ENCODE data around the gene PARD6G.
"Not testable (repeated sequence)": the region's sequence is repeated elsewhere in the genome, so short reads cannot be mapped to it uniquely, and the experiment has no call there.

The PARD6G gene

DNA sequence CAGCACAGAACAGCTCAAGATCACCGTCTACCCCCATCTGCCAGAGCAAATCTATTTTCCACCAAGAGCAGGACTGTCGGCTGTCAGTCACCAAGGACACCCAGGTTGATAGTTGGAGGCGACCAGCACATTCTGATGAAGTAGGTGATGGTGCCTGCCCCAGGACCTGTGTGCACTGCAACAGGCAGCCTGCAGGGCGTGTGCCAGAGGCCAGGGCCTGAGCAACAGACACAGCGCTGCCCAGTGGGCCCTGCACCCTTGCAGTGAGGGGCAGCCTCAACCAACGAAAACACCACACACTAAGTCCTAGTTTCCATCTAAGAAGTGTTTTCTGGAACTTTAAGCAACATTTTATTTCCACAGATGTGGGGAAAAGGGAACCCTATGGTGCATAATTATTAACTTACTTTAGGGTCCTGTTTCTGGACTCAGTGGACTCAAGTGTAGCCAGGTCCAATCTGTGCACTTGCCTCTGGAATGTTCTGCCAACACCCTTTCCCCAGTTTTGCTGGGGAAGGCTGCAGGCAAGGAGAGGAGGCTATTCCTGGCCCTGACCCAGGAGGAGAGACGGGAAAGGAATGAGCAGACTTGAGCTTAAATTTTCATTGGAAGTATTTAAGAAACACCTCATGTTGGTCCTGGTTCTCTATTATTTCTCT is 76.8 kb downstream of the PARD6G start:
- no peak for ATAC-seq

DNA sequence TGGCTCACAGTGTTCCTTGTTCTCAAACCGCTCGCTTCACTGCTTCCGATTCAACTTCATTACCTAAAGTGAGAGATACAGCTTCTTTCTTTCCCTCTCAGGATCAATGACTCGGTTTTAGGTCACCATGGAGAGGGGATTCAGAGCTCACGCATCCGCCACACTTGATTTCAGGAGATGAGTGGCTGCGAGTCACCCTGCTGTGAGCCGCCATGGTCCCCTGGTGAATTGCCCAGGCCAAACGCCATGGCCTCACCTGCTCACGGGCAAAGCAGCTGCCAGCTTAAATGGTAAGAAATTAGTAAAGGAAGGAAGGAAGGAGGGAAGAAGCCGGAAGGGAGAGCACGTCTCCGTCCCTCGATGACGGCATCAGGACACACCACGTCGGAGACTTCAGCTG is 77.7 kb downstream of the PARD6G start:
- ATAC-seq = no peak

DNA sequence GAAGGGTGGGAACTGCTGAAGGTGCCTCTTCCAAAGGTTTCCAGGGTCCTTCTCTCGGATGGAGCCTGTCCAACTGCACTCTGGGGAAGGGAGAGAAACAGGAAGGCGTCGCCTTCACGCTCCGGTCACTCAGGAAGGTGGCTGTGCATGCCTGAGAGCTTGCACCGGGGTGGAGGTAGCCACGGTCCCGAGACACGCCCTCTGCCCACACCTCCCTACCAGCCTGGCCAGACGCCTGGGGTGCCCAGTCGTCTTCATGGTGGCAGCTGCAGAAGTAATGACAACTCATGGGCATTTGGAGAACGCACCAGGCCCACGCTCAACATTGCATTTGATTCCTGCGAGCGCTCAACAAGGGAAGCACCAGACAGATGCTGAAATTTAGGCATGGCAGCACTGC is 78.3 kb downstream of the PARD6G start:
- no peak for ATAC-seq

DNA sequence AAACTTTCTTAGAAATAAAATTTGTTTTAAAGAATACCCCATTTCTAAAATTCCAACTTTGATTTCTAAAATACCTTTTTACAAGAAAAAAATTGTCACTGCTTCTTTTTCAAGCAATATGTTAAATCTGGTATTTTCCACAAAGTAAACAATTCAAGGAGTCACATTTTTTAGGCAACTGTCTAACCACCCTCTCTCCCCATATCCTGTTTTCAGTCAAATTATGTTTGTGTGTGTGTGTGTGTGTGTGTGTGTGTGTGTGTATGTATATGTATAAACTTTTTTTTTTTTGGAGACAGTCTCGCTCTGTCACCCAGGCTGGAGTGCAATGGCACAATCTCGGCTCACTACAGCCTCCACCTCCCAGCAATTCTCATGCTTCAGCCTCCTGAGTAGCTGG is 79.0 kb downstream of the PARD6G start:
- no peak for ATAC-seq

DNA sequence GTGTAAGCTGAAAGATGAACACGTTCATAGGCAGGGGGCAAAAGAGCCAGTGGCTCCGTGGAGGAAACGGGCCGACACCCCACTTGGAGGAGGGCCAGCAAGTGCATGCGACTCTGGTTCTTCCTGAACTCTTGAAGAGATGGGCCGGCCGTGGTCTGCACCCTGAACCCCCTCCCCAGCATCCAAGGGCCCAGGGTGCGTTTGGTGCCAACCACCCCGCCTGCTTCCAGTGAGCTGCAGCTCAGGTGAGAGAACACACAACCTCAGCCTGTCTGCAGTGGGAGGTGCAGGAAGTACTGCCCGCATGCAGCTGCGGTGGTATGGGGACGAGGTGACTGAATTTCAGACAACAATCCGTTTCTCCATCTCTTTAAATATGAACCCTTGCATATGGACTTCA is 79.4 kb downstream of the PARD6G start:
- ATAC-seq = no peak

DNA sequence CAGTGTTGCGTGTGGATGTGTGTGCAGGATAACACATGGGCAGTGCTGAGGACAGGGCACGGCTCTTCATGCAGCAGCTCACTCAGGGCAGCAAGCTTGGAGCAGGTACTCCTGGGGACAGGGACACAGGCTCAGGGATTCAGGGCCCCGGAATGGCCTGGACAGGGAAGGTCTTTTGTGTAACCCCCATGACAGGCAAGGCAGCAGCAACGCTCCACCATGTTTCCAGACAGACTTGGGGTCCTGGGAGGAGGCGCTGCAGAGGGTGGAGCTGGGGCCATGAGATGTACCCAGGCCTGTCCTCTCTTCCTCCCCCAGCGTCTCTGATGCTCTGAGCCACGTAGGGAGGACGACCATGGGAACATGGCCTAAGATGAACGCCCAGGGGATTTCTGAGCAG is 80.0 kb downstream of the PARD6G start:
- ATAC-seq = no peak

DNA sequence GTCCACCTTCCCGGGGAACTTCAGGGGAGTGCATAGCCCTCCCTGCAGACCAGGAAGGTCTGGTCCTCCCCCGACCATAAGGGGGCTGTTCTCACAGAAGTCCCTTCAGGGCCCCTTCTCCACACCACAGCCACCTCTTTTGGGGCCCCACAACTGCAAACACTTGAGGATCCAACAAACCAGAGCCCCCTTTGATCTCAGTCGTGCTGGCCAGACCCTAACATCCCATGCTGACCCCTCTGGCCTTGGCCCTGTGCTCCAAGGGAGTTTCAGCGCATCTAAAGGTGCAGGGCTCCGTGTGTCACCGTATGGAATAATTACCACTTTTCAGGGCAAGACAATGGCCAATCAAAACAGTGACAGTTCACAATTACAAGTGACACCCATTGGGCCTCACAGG is 80.6 kb downstream of the PARD6G start:
- no peak for ATAC-seq

DNA sequence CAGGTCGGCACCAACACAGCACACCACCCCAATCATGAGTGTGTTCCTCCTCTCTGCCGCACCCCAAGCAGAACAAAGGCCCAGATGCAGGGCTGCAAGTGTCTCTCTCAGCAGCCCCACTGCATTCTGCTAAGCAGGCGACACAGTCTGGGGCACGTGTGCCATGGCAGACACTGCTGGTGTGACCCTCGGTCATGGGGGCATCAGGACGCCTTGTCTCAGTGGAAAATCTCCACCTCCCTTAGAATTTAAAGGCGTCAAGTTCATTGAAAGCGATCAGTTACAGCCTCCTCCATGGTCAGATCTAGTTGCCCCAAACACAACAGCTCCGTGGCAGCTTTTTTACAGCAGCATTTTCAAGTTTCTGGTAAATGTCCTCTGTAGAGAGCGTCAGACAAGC is 81.1 kb downstream of the PARD6G start:
- no peak for ATAC-seq

DNA sequence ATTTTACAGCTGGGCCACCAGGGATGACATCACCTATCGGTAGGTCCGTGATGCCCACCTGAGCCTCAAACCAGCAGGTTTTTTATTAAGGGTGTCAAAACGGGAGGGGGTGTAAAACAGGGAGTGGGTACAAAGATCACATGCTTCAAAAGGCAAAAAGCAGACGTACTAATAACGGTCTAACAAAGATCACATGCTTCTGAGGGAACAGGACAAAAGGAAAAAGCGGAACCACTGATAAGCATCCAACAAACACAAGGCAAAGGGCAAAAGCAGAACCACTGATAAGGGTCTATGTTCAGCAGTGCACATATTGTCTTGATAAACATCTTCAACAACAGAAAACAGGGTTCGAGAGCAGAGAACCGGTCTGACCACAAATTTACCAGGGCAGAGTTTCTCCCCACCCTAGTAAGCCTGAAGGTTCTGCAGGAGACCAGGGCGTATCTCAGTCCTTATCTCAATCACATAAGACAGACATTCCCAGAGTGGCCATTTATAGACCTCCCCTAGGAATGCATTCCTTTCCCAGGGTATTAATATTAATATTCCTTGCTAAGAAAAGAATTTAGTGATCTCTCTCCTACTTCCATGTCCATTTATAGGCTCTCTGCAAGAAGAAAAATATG is 82.5 kb downstream of the PARD6G start:
- ATAC-seq = not testable (repeated sequence)

DNA sequence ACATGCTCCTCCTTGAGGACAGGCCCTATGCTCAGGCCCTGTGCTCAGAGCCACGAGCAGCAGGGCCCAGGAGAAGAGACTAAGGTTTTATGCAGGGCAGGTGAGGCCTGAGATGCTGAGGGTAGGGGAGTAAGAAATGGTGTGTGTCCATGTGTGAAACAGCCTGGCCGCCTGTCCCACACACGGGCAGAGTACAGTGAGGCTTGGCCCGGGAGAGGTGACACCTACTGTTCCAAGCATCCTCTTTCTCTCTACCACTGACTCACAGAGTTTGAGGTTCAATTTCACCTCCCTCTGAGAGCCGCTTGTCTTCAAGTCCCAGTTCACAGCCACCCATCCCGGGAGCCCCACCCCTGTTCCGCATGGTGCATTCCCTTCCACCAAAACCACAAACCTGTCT is 84.1 kb downstream of the PARD6G start:
- no peak for ATAC-seq

DNA sequence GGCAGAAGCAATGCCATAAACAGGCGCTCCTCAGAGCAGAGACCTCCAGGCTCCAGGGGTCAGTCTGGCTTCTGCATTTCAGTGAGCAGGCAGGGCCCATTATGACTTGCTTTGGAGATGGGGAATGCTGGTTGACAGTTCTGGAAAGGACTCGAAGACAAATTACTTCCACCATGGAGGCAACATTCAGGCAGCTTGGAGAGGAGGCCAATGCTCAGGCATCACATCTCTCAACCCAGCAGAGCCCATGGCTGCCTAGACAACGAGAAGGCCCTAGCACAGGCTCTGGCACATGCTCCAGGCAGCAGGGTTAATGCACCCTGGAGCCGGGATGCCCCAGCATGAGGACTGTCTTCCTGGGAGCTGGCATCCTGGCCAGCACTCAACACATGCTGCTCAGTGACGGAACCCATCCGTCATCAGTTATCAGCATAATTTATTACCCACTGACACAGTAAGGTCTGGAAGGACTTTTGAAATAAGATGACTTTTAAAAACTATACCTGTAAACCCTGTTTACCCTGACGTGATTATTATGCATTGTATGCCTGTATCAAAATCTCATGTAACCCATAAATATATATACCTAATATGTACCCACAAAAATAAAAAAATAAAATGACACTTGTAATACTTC is 85.4 kb downstream of the PARD6G start:
- no peak for ATAC-seq

DNA sequence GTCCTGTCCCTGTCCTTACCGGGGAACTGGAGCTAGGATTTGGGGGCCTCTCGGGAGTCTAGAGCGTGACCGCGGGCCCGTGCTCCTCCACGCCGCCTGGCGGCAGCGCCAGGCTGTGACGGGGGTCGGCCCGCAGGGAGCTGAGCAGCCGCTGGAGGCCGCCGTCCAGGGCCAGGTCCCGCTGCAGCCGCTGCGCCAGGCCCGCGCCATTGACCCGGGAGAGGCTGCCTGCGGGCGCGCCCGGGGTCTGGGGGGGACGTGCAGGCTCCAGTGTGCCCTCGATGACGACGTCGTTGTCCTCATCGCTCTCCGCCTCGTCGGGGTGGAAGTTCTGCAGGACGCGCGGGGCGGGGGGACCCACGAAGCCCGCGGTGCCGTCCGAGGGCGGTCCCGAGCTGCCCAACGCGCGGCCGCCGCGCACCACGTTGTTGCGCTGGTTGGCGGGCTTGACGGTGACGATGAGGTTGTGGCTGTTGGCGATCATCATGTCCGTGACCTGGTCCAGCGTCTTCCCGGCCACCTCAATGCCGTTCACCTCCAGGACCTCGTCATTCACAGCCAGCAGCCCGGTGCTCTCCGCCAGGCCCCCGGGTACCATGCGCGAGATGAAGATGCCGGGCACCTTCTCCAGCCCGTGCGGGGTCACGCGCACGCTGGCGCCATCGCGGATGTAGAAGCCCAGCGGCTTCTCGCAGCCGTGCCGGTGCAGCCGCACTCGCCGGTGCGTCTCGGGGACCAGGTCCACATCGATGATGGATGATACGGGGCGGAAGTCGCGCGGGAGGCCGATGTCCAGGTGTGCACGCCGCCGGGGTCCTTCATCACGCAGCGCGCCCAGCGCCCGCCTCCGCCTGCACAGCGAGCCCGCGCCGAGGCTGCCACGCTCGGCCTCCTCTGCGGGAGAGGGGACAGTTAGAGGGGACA is 87.3 kb downstream of the PARD6G start:
- peak; percentile 70 to 90 for ATAC-seq

DNA sequence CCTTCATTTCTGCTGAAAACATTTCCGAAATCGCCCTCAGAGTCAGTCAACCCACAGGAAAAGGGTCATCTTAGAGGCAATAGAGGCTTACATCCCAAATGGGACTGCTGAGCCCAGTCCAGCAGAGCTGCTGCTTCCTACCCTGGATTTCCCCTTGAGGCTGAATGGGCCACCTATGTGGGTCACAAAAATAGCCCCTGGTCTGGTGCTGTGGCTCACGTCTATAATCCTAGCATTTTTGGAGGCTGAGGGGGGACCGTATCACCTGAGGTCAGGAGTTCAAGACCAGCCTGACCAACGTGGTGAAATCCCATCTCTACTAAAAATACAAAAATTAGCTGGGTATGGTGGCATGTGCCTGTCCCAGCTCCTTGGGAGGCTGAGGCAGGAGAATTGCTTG is 88.9 kb downstream of the PARD6G start:
- no peak for ATAC-seq

DNA sequence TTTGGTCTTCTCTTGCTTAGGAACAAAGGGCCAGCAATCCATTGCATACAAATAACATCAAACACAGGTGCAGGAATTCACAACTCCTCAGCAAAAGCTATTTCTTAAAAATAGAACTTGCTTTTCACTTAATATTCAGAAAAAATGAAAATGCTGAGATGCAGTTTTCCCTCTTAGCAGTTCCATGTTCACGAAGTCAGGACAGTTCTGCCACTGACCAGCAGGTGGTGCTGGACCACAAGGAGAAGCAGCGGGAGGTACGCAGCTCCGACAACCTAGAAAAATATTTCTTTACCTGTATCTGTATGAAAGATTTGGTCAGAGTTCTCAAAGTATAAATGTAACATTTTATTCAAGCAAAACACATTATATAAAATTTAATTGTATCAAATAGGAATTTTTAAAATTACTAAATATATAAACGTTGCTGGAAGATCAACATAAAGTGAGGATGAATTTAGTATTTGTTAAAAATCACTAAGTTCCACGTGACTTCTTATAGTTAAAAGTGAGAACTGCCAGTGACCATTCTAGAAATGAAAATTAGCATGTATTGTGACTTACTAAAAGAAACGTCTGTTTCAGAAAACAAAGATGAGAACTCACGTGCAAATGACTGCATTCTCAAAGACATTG is 89.5 kb downstream of the PARD6G start:
- ATAC-seq = no peak

DNA sequence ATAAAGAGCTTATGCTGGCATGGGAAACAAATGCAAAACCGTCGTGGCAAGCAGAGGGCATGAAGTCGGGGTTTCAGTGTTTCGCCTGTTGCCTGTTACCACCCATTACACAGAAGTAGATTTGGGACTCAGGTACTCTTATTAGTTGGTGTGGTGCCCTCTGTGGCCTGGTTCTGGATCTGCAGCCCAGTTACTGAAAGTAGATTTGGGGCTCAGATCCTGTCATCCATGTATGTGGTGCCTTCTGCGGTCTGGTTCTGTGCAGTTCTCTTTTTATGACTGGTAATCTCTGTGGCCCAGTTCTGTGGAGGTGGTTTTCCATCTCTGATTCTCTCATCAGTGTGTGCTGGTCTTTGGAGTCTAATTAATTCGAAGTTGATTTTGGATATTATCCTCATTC is 93.0 kb downstream of the PARD6G start:
- peak; percentile 60 to 67 for ATAC-seq

DNA sequence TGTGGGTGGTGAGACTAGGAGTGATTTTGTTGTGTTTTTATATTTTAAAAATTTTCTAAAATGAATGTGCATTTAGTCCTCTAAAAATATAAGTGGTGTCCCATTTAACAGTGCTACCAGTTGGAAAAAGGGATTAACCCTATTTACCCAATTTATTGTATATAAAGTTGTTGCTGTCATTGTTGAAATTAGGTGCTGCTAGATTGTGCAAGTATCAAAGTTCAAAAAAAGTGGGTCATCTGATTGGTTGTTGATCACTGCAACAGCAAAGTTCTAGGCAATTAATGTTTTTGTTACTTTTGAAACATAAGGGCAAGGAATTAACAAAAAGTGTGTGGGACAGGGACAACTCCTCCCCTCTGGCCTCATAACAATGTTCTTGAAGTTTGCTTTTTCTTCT is 97.6 kb downstream of the PARD6G start:
- no peak for ATAC-seq

DNA sequence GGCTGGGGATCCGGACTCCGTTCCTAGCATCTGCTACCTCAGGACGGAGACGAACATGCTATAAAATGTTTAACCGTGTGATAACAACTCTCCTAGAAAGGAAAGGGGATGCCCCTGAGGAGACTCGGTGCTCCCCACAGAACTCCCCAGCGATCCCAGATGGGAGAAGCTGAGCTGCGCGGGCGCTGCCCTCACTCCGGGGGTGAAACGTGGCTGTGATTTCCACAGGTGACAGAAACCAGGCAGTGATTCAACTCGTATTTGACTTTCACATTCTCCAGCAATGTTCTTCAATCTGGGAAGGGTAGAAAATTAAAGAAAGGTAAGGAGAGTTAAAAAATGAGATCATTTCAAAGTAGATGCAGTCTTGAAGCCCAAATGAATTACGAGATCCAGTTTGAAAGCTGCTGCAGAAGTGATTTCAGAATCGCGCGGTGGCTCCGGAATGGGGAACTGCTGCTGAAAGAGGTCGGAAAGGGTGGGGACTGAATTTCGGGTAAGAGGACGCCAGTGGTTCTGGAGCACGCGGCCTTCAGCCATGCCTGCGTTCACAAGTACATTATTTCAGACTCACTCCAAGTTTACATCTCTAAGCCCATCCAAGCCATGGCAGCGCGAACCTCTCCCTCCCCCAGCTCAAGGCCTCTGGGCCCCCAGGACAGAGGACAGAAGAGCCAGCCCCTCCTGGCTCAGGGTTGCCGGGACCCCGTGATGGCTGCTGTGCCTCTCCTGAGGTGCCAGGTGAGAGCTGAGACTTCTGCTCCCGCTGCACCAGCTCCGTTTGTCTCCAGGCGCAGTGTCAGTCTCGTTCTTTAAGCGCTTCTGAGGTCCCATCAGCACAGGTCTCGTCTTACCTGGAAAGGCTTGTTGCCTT is 98.8 kb downstream of the PARD6G start:
- no peak for ATAC-seq

DNA sequence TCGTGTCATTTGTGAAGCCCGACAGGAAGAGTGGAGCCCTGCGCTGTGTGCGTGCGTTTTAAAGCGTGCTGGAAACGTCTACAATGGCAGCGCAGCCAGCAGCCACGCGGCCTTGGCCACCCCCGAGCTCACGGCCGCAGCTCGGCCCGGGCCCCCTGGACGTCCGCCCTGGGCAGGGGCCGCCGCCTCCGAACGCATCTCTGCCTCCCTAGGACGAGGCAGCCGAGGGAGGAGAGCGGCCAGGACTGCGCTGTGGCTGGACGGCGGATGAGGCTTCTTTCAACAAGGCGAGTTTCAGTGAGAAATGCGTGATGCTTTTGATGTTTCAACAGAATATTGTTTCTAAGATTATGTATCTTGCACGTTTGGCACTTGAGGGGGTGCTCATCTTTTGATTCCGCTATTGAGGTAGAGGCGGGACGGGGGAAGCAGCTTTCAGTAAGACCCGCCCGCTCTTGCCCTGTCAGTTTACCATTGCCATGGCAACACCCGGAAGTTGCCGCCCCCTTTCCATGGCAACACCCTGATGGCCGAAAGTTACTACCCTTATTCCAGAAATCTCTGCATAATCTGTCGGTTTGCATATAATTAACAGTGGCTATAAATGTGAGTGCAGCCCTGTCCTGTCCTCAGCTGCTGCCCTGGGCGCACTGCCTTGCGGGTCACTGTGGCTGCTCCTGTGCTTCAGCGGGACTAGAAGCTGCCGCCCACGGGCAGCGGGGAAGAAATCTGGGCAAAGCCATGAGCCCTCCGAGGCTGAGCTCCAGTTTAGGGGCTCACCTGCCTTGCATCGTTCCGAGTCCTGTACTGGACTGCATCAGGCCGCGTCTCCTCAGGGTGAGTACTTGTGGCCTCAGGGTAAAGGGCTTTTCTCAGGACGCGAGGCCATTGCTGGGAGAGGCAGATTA is 99.6 kb downstream of the PARD6G start:
- ATAC-seq = peak; percentile 85 to 91

DNA sequence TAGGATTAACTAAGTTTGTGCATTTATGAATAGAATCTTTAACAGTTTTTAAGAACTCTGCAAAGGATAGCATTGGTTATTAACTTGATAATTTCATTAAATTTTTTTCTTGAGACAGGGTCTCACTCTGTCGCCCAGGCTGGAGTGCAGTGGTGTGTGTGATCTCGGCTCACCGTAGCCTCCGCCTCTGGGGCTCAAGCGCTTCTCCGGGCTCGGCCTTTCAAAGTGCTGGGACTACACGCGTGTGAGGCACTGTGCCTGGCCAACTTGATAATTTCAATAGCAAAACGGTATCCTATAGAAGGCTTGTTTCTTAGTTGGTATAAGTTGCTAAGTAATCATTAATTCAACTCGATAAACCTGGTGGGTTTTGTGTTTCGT is 100.3 kb downstream of the PARD6G start:
- ATAC-seq = peak; percentile 12 to 32

DNA sequence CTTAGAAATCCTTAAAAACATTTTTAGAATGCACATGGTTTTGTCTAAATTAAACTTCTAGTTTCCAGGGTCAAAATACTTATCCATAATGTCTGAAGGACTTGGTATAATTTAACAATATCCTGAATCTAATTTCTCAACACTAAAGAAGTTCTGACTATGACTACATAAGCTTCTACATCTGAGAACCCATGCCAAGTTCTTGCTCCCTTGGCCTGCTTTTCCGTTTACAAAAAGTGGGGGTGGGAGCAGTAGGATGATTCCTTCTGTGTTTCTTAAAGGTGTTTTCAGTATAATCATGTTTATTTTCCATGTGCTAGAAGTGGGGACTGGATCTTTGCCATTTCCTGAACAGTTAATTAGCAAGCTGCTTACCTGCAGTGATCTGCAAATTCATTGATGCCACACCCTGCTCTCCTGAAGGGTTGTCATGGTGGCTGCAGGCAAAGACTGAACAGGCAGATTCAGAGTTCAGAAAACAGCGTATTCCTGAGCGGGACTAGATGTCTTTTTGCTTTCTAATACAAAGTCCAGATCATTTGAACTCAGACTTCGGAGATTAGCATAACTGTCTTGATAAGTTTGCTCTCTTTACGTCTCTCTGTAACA is 102.0 kb downstream of the PARD6G start:
- ATAC-seq = no peak
